Colonic mucosa (tissue), 4 donors: ENCODE measurements around the gene ODC1. TPM values are rescaled to one million over a fixed set of nuclear protein-coding genes. Genes with fewer than 3 reads are reported as not detected.

ENCODE experiments used
- DNase-seq: peaks from one replicate; pipeline ENCODE4 v3.0.0-alpha.2; 2020
- H3K27ac ChIP-seq: fragments of 200-600 bp; one replicate; pipeline ENCODE4 v1.8.0; 2021
- H3K27me3 ChIP-seq: fragments of 200-600 bp; one replicate; pipeline ENCODE4 v1.8.0; 2021
- H3K36me3 ChIP-seq: fragments of 200-600 bp; one replicate; pipeline ENCODE4 v1.8.0; 2021
- H3K4me1 ChIP-seq: fragments of 200-600 bp; one replicate; pipeline ENCODE4 v1.8.0; 2021; ENCODE audit warnings: mild to moderate bottlenecking
- H3K4me3 ChIP-seq: fragments of 200-600 bp; one replicate; pipeline ENCODE4 v1.8.0; 2021
- H3K9ac ChIP-seq, 2 donors: one replicate each; pipeline ENCODE4 v1.7.0; 2013; ENCODE audit warnings: control low read depth in 2 of 2, low read depth in 2 of 2, low read length in 2 of 2
- H3K9me3 ChIP-seq: fragments of 200-600 bp; one replicate; pipeline ENCODE4 v1.8.0; 2021
- intact Hi-C: fragments of 100-400 bp; cut with DNase I; formaldehyde crosslinking; loops from one replicate; pipeline ENCODE4 v1.14.1; 2022
- total RNA-seq, 2 donors: library from RNA; stranded (reverse); fragmentation: NEBNext Ultra II Directional in 1 of 2; extraction: Animal tissue kit (Norgen Biotek cat#: 25700) in 1 of 2; gene quantifications; one replicate each; pipeline ENCODE4 v1.2.1, GENCODE V29; 2021
- TF ChIP-seq, protein P1 (sequence below): fragments of 200-600 bp; IDR thresholded peaks from one replicate; pipeline ENCODE4 v1.8.0; 2022; ENCODE audit warnings: antibody characterized with exemption, mild to moderate bottlenecking
- donor health status: healthy.
- donor health status: DM: no; HTN: no; CAD: no.
- donor health status: DM: no; HTN: no; CAD: no.

ODC1 gene
- total RNA-seq, 2 donors from 2014 or later, result 45.8 to 107 TPM

- Histone ChIP-seq H3K27me3 (no peaks in the 10 kb centered on the region), H3K27ac (no peak overlapping the region), H3K36me3 (no peaks in the 10 kb centered on the region), H3K9ac (no peak overlapping the region), H3K4me3 (no peak overlapping the region), H3K4me1 (no peaks in the 10 kb centered on the region), H3K9me3 (no peaks in the 10 kb centered on the region)
- TF ChIP-seq, protein P1, sequence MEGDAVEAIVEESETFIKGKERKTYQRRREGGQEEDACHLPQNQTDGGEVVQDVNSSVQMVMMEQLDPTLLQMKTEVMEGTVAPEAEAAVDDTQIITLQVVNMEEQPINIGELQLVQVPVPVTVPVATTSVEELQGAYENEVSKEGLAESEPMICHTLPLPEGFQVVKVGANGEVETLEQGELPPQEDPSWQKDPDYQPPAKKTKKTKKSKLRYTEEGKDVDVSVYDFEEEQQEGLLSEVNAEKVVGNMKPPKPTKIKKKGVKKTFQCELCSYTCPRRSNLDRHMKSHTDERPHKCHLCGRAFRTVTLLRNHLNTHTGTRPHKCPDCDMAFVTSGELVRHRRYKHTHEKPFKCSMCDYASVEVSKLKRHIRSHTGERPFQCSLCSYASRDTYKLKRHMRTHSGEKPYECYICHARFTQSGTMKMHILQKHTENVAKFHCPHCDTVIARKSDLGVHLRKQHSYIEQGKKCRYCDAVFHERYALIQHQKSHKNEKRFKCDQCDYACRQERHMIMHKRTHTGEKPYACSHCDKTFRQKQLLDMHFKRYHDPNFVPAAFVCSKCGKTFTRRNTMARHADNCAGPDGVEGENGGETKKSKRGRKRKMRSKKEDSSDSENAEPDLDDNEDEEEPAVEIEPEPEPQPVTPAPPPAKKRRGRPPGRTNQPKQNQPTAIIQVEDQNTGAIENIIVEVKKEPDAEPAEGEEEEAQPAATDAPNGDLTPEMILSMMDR, result no peak
- intact Hi-C loops, result no loop called here
- DNase-seq, result no peak
Measured at GRCh38 chr2:10481666-10482157, 33.6 kb upstream of the ODC1 start.

DNA sequence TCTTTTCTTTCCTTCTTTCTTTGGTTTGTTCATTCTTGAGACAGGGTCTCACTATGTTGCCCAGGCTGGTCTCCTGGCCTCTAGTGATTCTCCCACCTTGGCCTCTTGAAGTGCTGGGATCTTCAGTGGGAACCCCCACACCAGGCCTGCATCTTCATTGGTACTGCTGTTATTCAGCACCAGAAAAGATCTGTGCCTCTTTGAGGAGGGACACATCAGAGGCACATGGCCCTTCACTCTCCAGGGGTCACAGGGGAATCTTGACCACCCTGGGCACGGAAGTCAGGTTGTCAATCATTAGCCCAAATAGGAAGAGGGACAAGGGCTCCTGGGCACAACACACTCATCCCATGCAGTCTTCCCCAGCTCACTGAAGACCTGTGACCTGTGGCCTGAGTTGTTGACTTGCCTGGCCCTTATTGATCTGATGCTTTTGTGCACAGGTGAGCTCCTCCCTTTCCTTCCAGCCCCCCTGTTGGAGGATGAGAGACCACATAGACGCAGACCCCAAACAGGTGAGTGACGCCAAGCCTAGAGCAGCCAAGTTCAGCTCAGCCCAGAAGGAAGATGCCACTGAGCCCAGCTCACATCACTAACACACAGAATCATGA lies 33.0 kb upstream of the ODC1 start:
- Histone ChIP-seq H3K4me1 (no peaks in the 10 kb centered on the region), H3K36me3 (no peaks in the 10 kb centered on the region), H3K4me3 (no peak overlapping the region), H3K27ac (no peak overlapping the region), H3K9me3 (no peaks in the 10 kb centered on the region), H3K9ac (no peak overlapping the region), H3K27me3 (no peaks in the 10 kb centered on the region)
- TF ChIP-seq, protein P1, result no peak
- intact Hi-C loops, result no loop called here
- DNase-seq, result no peak

DNA sequence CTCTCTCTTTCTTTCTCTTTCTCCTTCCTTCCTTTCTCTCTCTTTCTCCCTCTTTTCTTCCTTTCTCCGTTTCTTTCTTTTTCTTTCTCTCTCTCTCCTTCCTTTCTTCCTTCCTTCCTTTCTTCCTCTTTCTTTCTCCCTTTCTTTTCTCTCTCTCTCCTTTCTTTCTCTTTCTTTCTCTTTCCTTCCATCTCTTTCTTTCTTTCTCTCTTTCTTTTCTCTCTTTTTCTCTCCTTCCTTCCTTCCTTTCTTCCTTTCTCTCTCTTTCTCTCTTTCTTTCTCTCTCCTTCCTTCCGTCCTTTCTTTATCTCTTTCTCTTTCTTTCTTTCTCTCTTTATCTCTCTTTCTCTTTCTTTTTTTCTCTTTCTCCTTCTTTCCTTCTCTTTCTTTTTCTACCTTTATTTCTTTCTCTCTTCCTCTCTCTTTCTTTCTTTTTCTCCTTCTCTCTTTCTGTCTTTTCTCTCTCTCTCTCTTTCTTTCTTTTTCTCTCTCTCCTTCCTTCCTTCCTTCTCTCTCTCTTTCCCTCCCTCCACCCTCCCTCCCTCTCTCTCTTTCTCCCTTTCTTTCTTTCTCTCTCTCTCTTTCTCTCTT lies 32.3 kb upstream of the ODC1 start:
- Histone ChIP-seq H3K9ac (no peak overlapping the region), H3K27me3 (no peaks in the 10 kb centered on the region), H3K9me3 (no peaks in the 10 kb centered on the region), H3K36me3 (no peaks in the 10 kb centered on the region), H3K27ac (no peak overlapping the region), H3K4me1 (no peaks in the 10 kb centered on the region), H3K4me3 (no peak overlapping the region)
- intact Hi-C loops, result no loop called here
- TF ChIP-seq, protein P1, result no peak
- DNase-seq, result no peak

DNA sequence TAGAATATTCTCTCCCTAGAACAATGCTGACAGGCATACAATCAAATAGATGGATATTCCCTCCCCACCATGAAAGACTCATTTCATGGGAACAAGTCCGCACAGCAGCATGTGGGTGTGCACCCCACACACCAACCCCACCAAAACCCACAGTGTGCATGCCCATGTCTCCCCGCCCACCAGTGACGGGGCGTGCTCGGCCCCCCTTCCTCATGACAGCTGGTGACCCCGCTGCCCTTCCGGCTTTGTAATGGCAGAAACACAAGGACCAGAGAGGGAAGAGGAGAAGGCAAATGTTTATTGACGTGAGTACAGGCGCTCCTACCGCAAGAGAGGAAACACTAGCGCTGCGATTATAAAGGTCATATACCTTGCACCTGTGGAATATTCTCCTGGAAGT lies 30.8 kb upstream of the ODC1 start:
- H3K27me3 ChIP-seq, result no peaks in the 10 kb centered on the region
- no peak overlapping the region for H3K4me3 ChIP-seq
- no peaks in the 10 kb centered on the region for H3K4me1 ChIP-seq
- no peaks in the 10 kb centered on the region for H3K9me3 ChIP-seq
- TF ChIP-seq, protein P1, result no peak
- no peak overlapping the region for H3K9ac ChIP-seq
- intact Hi-C loops, result no loop called here
- no peak for DNase-seq
- H3K27ac ChIP-seq, result no peak overlapping the region
- no peaks in the 10 kb centered on the region for H3K36me3 ChIP-seq

DNA sequence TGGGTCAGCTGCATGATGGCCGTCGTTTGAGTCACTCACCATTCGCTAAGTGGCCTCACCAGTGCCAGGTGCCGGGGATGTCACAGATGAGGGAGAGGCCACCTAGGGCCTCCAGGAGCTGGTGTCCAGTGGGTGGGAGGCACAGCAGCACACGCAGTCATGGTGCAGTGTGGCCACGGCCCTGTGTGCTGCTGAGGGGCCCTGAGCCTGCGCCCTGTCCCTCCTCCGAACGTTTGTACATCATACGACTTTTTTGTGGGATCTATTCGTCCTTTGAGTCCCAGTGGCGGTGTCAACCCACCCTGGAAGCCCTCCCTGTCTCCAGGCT lies 30.1 kb upstream of the ODC1 start:
- H3K9me3 ChIP-seq, result no peaks in the 10 kb centered on the region
- no peak for DNase-seq
- TF ChIP-seq, protein P1, result no peak
- H3K27ac ChIP-seq, result no peak overlapping the region
- H3K36me3 ChIP-seq, result no peaks in the 10 kb centered on the region
- no peak overlapping the region for H3K9ac ChIP-seq
- H3K4me1 ChIP-seq, result no peaks in the 10 kb centered on the region
- no peaks in the 10 kb centered on the region for H3K27me3 ChIP-seq
- intact Hi-C loops, result no loop called here
- H3K4me3 ChIP-seq, result no peak overlapping the region
